H1 (cell line): ENCODE data around the gene MACROD2. TPM values are rescaled to one million over a fixed set of nuclear protein-coding genes. Genes with fewer than 3 reads are reported as not detected.

ENCODE experiments used
- CTCF ChIA-PET: fragments of 300-600 bp; sonication (Branson Sonifier 250); formaldehyde crosslinking; loops from one replicate; lab custom pipeline; 2021; ENCODE audit not compliant: partially characterized antibody; lab: Charles Lee
- POLR2A ChIA-PET: fragments of 300-600 bp; sonication (Branson Sonifier 250); formaldehyde crosslinking; loops from one replicate; lab custom pipeline; 2021; ENCODE audit warnings: inconsistent platforms; ENCODE audit not compliant: partially characterized antibody; lab: Charles Lee
- DNase-seq, 2 experiments: peaks; one replicate each; pipeline versions ENCODE4 v3.0.0 to v3.0.0-alpha.2; 2010 to 2022; ENCODE audit warnings: low spot score in 2 of 2, low read depth in 1 of 2, mixed read lengths in 1 of 2
- FAIRE-seq: peaks from 2 replicates; lab custom pipeline; 2011; peaks lifted over from hg19 to GRCh38; lab: Jason Lieb, UNC
- H2AFZ ChIP-seq: 2 replicates; pipeline ENCODE4 v1.8.1; 2012; ENCODE audit warnings: low read length, inconsistent platforms
- H2AK5ac ChIP-seq: 2 replicates; pipeline ENCODE4 v1.6.1; 2013; ENCODE audit warnings: low read depth, low read length
- H2BK120ac ChIP-seq: replicated peaks from 2 replicates; pipeline ENCODE3; 2013; ENCODE audit warnings: low read depth, low read length, inconsistent platforms
- H2BK12ac ChIP-seq: 2 replicates; pipeline ENCODE4 v1.6.1; 2013; ENCODE audit warnings: low read depth, low read length
- H2BK15ac ChIP-seq: 2 replicates; pipeline ENCODE4 v1.6.1; 2013; ENCODE audit warnings: low read length
- H2BK20ac ChIP-seq: 2 replicates; pipeline ENCODE4 v1.6.1; 2013; ENCODE audit warnings: low read length
- H2BK5ac ChIP-seq: 2 replicates; pipeline ENCODE4 v1.6.1; 2013; ENCODE audit warnings: low read depth, low read length
- H3K14ac ChIP-seq: 2 replicates; pipeline ENCODE4 v1.6.1; 2013; ENCODE audit warnings: inconsistent platforms; ENCODE audit not compliant: insufficient read length
- H3K18ac ChIP-seq: 2 replicates; pipeline ENCODE4 v1.6.1; 2013; ENCODE audit warnings: low read length; ENCODE audit errors: extremely low read depth
- H3K23ac ChIP-seq: 2 replicates; pipeline ENCODE4 v1.6.1; 2013; ENCODE audit warnings: inconsistent platforms; ENCODE audit not compliant: insufficient read length
- H3K23me2 ChIP-seq: 2 replicates; pipeline ENCODE4 v1.6.1; 2013; ENCODE audit warnings: low read depth, low read length
- H3K27ac ChIP-seq: 2 replicates; pipeline ENCODE4 v1.6.1; 2011; ENCODE audit warnings: low read depth, low read length, inconsistent platforms
- H3K27me3 ChIP-seq, 4 experiments: replicated peaks in 1 of 4; 1 replicate in 1 of 4; 2 replicates in 3 of 4; pipeline versions ENCODE4 v1.6.1 to v1.8.1; 2011 to 2013; ENCODE audit warnings: low read length in 3 of 4, mild to moderate bottlenecking in 3 of 4, inconsistent platforms in 2 of 4, mixed read lengths in 2 of 4, moderate library complexity in 1 of 4; ENCODE audit not compliant: control insufficient read depth in 3 of 4, insufficient read depth in 3 of 4; ENCODE audit errors: extremely low read depth in 1 of 4
- H3K36me3 ChIP-seq, 4 experiments: 2 replicates each; pipeline versions ENCODE4 v1.6.1 to v1.8.1; 2011 to 2013; ENCODE audit warnings: mild to moderate bottlenecking in 4 of 4, low read length in 3 of 4, moderate library complexity in 2 of 4, control low read depth in 1 of 4, inconsistent platforms in 1 of 4; ENCODE audit not compliant: insufficient read depth in 4 of 4, control insufficient read depth in 2 of 4
- H3K4ac ChIP-seq: replicated peaks from 2 replicates; pipeline ENCODE3; 2013; ENCODE audit warnings: low read length, low read depth, mixed read lengths, inconsistent platforms; ENCODE audit not compliant: insufficient read length
- H3K4me1 ChIP-seq, 4 experiments: replicated peaks in 1 of 4; 1 replicate in 1 of 4; 2 replicates in 3 of 4; pipeline versions ENCODE4 v1.6.1 to v1.8.1; 2011 to 2013; ENCODE audit warnings: low read length in 3 of 4, inconsistent platforms in 2 of 4, mixed read lengths in 1 of 4; ENCODE audit not compliant: insufficient read depth in 4 of 4, control insufficient read depth in 3 of 4
- H3K4me2 ChIP-seq, 2 experiments: 2 replicates each; pipeline versions ENCODE4 v1.6.1 to v1.8.1; 2011 to 2013; ENCODE audit warnings: low read depth in 2 of 2, low read length in 2 of 2, control low read depth in 1 of 2, inconsistent platforms in 1 of 2, mild to moderate bottlenecking in 1 of 2; ENCODE audit not compliant: insufficient read depth in 1 of 2
- H3K4me3 ChIP-seq, 4 experiments: fragments of 200-600, 300-600 bp in 1 of 4; sonication (generic), shearing (Covaris generic), sonication (Bioruptor Twin) in 1 of 4; 2 replicates each; pipeline versions ENCODE4 v1.5.1 to v1.8.1; 2011 to 2016; ENCODE audit warnings: low read length in 4 of 4, low read depth in 3 of 4, control low read depth in 2 of 4, inconsistent platforms in 2 of 4, mild to moderate bottlenecking in 2 of 4, mixed read lengths in 1 of 4, moderate library complexity in 1 of 4; ENCODE audit not compliant: insufficient read depth in 2 of 4; ENCODE audit errors: extremely low read depth in 1 of 4
- H3K56ac ChIP-seq: replicated peaks from 2 replicates; pipeline ENCODE3; 2013; ENCODE audit warnings: low read depth, mild to moderate bottlenecking, mixed read lengths, low read length, inconsistent platforms; ENCODE audit not compliant: insufficient read length
- H3K79me1 ChIP-seq: 2 replicates; pipeline ENCODE4 v1.6.1; 2013; ENCODE audit warnings: low read depth, low read length, control low read depth
- H3K79me2 ChIP-seq, 2 experiments: 2 replicates each; pipeline versions ENCODE4 v1.6.1 to v1.8.1; 2012 to 2013; ENCODE audit warnings: low read length in 2 of 2, mild to moderate bottlenecking in 2 of 2, inconsistent platforms in 1 of 2; ENCODE audit not compliant: insufficient read depth in 2 of 2, control insufficient read depth in 1 of 2
- H3K9ac ChIP-seq, 4 experiments: replicated peaks in 1 of 4; 1 replicate in 1 of 4; 2 replicates in 3 of 4; pipeline versions ENCODE4 v1.6.1 to v1.8.1; 2011 to 2013; ENCODE audit warnings: low read depth in 3 of 4, low read length in 3 of 4, control low read depth in 2 of 4, mild to moderate bottlenecking in 2 of 4, moderate library complexity in 2 of 4, inconsistent platforms in 1 of 4; ENCODE audit errors: extremely low read depth in 1 of 4
- H3K9me3 ChIP-seq, 2 experiments: 2 replicates each; pipeline versions ENCODE4 v1.6.1 to v1.8.1; 2012 to 2013; ENCODE audit warnings: mild to moderate bottlenecking in 2 of 2, moderate library complexity in 2 of 2, control low read depth in 1 of 2, inconsistent platforms in 1 of 2, low read depth in 1 of 2, low read length in 1 of 2, mixed read lengths in 1 of 2; ENCODE audit not compliant: insufficient read depth in 2 of 2
- H4K20me1 ChIP-seq, 2 experiments: replicated peaks in 1 of 2; 2 replicates each; pipeline versions ENCODE3 to v1.8.1; 2011 to 2013; ENCODE audit warnings: inconsistent platforms in 2 of 2, low read length in 2 of 2, mild to moderate bottlenecking in 1 of 2; ENCODE audit not compliant: insufficient read depth in 2 of 2, control insufficient read depth in 1 of 2
- H4K5ac ChIP-seq: 2 replicates; pipeline ENCODE4 v1.6.1; 2013; ENCODE audit warnings: low read length, low read depth, mixed read lengths, inconsistent platforms; ENCODE audit not compliant: insufficient read length
- H4K8ac ChIP-seq: 2 replicates; pipeline ENCODE4 v1.8.0; 2013; ENCODE audit warnings: mild to moderate bottlenecking, moderate library complexity, low read length, inconsistent platforms; ENCODE audit not compliant: insufficient read depth; ENCODE audit errors: extremely low read depth
- H4K91ac ChIP-seq: replicated peaks from 2 replicates; pipeline ENCODE3; 2013; ENCODE audit warnings: low read length, mixed read lengths, inconsistent platforms; ENCODE audit not compliant: insufficient read length
- ASH2L ChIP-seq: fragments of 200-600, 300-600 bp; sonication (generic); IDR thresholded peaks from one replicate; pipeline ENCODE4 v1.7.1; 2017; ENCODE audit warnings: low read length
- NANOG ChIP-seq: IDR thresholded peaks from 2 replicates; pipeline ENCODE4 v1.6.1; 2011; ENCODE audit warnings: low read length, low read depth, mild to moderate bottlenecking, inconsistent platforms; ENCODE audit not compliant: insufficient read depth, poor library complexity, severe bottlenecking
- NRF1 ChIP-seq: IDR thresholded peaks from 2 replicates; pipeline ENCODE4 v1.6.1; 2011; ENCODE audit warnings: mild to moderate bottlenecking, low read depth, low read length, improper control_type of control experiment
- PHF8 ChIP-seq: fragments of 200-600 bp; sonication (generic); conservative IDR thresholded peaks from 2 replicates; pipeline ENCODE4 v1.7.1; 2012; ENCODE audit warnings: low read depth, mild to moderate bottlenecking, inconsistent platforms, low read length, moderate library complexity
- RBBP5 ChIP-seq: IDR thresholded peaks from 2 replicates; pipeline ENCODE4 v1.7.1; 2012; ENCODE audit warnings: low read depth, mild to moderate bottlenecking, inconsistent platforms, low read length, moderate library complexity, borderline replicate concordance
- RNF2 ChIP-seq: fragments of 200-900, 300-1000 bp; sonication (generic); IDR thresholded peaks from 2 replicates; pipeline ENCODE4 v1.7.1; 2016; ENCODE audit warnings: borderline replicate concordance, low read depth, mild to moderate bottlenecking, antibody characterized with exemption, low read length; ENCODE audit not compliant: poor library complexity, severe bottlenecking; ENCODE audit errors: missing control alignments
- SRF ChIP-seq: IDR thresholded peaks from 2 replicates; pipeline ENCODE4 v1.6.1; 2011; ENCODE audit warnings: mild to moderate bottlenecking, low read depth, low read length, moderate library complexity
- TAF1 ChIP-seq: IDR thresholded peaks from 2 replicates; pipeline ENCODE4 v1.6.1; 2011; ENCODE audit warnings: mild to moderate bottlenecking, low read depth, low read length
- YY1 ChIP-seq: IDR thresholded peaks from 2 replicates; pipeline ENCODE4 v1.6.1; 2011; ENCODE audit warnings: low read depth, mild to moderate bottlenecking, low read length
- WGBS, 2 experiments: shearing (Covaris generic) in 1 of 2; methylation state at CpG; one replicate each; pipeline versions ENCODE4 v1.1.6 to v1.1.7; 2013 to 2015; ENCODE audit warnings: low lambda C conversion rate in 2 of 2, mixed read lengths in 2 of 2, inconsistent platforms in 1 of 2, low coverage in 1 of 2, missing lambda C conversion rate in 1 of 2; ENCODE audit not compliant: insufficient replicate concordance in 2 of 2, insufficient coverage in 1 of 2, insufficient read length in 1 of 2; ENCODE audit errors: extremely low coverage in 1 of 2, missing lambda C conversion rate in 1 of 2; 5-methylcytosine and 5-hydroxymethylcytosine counted together
- polyA plus RNA-seq, 7 experiments: library from polyadenylated mRNA; depleted of rRNA in 3 of 7; stranded (reverse) in 5 of 7; unstranded in 2 of 7; fragments of >200 nt in 5 of 7; fragments of 200-250 nt in 2 of 7; gene quantifications; 1 replicate in 5 of 7; 2 replicates in 1 of 7; 4 replicates in 1 of 7; pipeline versions ENCODE4 v1.2.1 to v1.2.3, GENCODE V29; 2011 to 2013; ENCODE audit warnings: missing spikeins in 2 of 7, mixed read lengths in 2 of 7
- total RNA-seq: library from RNA; stranded (reverse); fragmentation: NEBNext Ultra II Directional; extraction: Animal tissue kit (Norgen Biotek cat#: 25700); gene quantifications from 2 replicates; pipeline ENCODE4 v1.2.1, GENCODE V29; 2021
- TF ChIP-seq, protein P1 (sequence below): IDR thresholded peaks from 2 replicates; pipeline ENCODE4 v1.6.1; 2011; ENCODE audit warnings: low read length, improper control_type of control experiment

Gene MACROD2
- total and polyA plus RNA-seq, 2 of the 8 experiments (the other 6 are each of a cell fraction or from before 2014, with no cell fraction given) = 0.70 to 3.9 TPM

DNA sequence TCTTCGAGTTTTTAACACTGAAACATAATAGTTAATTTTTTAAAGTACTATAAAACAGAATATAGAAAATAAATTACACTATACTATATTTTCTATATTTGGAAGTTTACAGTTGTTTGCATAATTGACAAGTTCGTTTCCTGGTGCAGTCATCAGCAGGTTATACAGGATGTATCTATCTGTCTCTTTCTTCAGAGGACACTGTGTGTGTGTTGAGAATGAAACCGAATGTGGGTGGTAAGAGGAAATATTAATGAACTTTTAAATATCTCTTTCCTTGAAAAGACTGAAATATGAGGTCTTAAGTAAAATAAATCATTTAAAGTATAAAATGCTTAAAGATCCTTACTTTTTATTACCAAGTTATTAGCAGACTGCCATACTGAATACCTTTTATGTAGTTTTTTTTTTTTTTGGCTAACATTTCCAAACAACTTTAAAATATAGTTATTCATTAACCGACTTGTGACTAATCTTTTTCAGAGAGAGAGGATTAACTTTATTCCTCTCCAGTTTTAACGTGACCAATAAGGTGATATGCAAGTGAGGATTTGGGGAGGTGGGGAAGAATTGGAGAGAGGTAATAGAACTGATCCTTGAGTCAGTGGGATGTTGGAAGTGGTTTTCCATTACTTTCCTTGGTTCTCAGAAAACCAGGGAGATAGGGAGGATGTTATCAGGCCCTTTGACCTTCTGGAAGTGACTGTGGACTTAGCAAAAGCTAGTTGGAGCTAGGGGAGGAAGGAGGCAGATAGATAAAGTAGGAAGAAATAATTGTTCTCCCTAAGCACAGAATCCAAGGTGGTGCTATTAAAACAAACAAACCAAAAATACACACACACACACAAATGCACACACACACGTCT lies 722.1 kb downstream of the MACROD2 start:
- H3K9ac ChIP-seq = no peak overlapping the region
- H2BK20ac ChIP-seq = peak overlapping the region; percentile 82; the same call in 1 of the 2 replicates
- no peaks in the 10 kb centered on the region for H3K79me1 ChIP-seq
- no peak overlapping the region for H4K91ac ChIP-seq
- H2BK15ac ChIP-seq = no peak overlapping the region
- H4K20me1 ChIP-seq = no peaks in the 10 kb centered on the region
- H3K79me2 ChIP-seq = no peaks in the 10 kb centered on the region
- H2BK5ac ChIP-seq = peak overlapping the region; percentile 26; the same call in 1 of the 2 replicates
- H3K4me3 ChIP-seq = no peak overlapping the region
- POLR2A ChIA-PET = no interaction called here
- H4K5ac ChIP-seq = peak overlapping the region; percentile 11
- no peak overlapping the region for H3K23ac ChIP-seq
- CTCF ChIA-PET = no interaction called here
- no peak overlapping the region for H2AK5ac ChIP-seq
- H3K9me3 ChIP-seq = no peaks in the 10 kb centered on the region
- no peaks in the 10 kb centered on the region for H3K27me3 ChIP-seq
- DNase-seq (no peak), FAIRE-seq (no peak)
- no peak overlapping the region for H3K56ac ChIP-seq
- H3K36me3 ChIP-seq = no peaks in the 10 kb centered on the region
- H3K14ac ChIP-seq = no peak overlapping the region
- no peaks in the 10 kb centered on the region for H3K23me2 ChIP-seq
- H3K18ac ChIP-seq = peak overlapping the region; percentile 51; the same call in 1 of the 2 replicates
- peak overlapping the region in 1 of 2 experiments; percentile 67; a peak in 1 of 4 replicates for H3K4me2 ChIP-seq
- H3K4me1 ChIP-seq = peaks cover 0 to 19% (median 10%) of the 10 kb centered on the region in 4 experiments; a peak in 4 of 7 replicates
- 0 out of 2 replicates have a peak overlapping the region, but pooled peaks have one; percentile 19 for H2BK12ac ChIP-seq
- no peak overlapping the region for H3K27ac ChIP-seq
- peak overlapping the region; percentile 98 for H2BK120ac ChIP-seq
- no peak overlapping the region for H2AFZ ChIP-seq
- 76% methylated on average over 6 of the region's 6 CpGs; no CpG with 5 or more reads in 1 of the 2 experiments for WGBS, 2 experiments
- H4K8ac ChIP-seq = no peak overlapping the region
- H3K4ac ChIP-seq = peak overlapping the region; percentile 49
- TF ChIP-seq RNF2 (no peak), YY1 (no peak), NANOG (no peak), SRF (no peak), ASH2L (no peak), TAF1 (no peak), RBBP5 (no peak), PHF8 (no peak), NRF1 (no peak)
- TF ChIP-seq, protein P1, sequence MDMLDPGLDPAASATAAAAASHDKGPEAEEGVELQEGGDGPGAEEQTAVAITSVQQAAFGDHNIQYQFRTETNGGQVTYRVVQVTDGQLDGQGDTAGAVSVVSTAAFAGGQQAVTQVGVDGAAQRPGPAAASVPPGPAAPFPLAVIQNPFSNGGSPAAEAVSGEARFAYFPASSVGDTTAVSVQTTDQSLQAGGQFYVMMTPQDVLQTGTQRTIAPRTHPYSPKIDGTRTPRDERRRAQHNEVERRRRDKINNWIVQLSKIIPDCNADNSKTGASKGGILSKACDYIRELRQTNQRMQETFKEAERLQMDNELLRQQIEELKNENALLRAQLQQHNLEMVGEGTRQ = no peak
